NCI-H1105 treated with DMSO at 0.1 percent for 48 hours (cell line): Measurements from ENCODE around the gene GRIK2.

ENCODE experiments used
- DNase-seq: peaks from one replicate; lab custom pipeline; 2025; lab: John Stamatoyannopoulos, UW

Gene GRIK2

DNA sequence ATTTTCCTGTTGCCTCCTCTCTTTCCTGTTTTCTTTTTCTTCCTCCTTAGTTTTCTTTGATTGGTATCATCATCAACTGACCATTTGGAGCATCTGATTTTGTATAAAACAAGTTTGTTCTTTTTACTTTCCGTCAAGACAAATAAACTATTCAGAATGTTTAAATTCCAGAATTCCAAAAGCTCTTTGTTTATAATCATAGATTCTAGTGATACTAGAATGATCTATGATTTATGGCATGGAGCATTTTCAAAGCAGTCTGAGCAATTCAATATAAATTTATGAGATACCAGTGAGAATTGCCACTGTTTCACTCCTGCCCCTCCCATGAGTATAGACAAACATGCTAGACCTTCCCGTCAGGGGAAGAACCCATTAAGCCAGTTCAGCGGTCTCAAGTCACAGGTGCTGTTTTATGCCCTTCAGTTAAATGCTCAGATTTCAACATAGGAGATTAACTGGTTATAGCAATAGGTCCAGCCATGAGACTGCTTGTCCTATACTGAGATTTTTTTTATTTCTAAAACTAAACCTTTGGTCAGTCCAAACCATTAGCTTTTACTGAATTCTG lies 60.7 kb downstream of the GRIK2 start:
- peak; percentile 50 for DNase-seq

DNA sequence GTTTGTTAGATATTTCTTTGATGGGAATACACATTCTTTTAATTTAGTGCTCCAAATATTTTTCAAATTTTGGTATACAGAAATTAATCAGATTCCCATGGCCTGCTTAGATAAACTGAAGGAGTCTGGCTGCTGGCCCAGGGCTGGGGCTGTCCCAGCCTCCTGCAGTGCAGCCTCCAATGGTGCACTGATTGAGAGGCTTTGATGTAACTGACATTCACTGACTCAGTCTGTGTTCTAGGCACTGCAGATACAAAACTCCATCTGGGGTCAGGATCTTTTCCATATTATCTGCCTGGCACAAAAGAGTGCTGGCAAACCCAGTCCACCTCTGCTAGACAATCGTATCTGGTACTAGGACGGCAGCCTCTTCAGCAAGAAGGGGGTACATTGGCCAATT lies 64.8 kb downstream of the GRIK2 start:
- DNase-seq, result no peak

DNA sequence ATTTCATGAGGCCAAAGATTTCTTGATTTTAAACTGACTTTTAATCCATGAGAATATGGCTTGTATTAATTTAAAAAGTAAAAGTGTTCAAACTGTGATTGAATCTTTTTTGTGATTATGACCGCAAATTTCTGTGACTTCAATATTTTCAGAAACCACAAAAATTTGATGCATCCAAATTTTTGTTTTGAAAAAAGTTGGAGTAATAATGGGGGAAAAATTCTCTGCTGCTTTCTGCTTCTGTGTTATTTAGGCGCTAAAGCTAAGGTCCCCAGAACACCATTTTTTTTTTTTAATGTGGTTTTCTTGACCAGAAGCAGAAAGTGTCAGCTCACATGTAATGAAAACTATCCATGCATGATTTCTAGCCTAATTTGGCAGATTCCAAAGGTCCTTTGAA lies 65.3 kb downstream of the GRIK2 start:
- no peak for DNase-seq

DNA sequence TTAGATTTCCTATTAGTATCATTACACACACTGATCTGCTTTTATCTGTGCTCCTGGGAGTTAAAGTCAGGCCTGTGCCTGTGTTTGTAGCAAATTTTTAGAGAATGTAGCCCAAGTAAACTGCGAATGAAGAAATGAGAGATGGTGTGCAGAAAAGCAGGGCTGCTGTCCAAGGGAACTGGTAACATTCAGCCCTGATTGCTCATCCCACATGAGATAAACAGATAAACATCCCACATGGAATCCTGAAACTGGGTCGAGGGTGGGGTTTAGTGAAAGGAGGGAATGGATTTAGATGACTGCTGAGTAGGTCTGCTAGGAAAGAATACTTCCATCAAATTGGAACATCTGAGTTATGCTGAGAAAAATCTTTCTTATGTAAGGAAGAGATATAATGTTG lies 69.1 kb downstream of the GRIK2 start:
- no peak for DNase-seq

DNA sequence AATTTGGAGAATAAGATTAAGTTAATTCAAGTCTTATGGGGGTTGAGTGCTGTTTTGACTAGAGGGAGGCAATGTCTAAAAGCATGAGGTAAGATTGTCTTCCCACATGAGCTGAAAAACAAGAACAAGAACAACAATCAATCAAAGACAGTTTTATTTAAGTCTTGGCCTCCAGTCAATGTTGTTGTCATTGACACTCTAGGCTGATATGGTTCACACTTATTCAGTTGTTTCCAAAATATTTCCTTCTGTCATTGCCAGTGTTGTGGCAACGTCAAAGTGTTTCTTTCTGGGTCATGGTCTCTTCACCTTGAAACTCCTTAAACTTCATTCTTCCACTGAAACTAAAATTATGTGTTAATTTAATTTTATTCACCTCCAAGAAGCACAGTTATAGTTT lies 72.4 kb downstream of the GRIK2 start:
- DNase-seq, result no peak

DNA sequence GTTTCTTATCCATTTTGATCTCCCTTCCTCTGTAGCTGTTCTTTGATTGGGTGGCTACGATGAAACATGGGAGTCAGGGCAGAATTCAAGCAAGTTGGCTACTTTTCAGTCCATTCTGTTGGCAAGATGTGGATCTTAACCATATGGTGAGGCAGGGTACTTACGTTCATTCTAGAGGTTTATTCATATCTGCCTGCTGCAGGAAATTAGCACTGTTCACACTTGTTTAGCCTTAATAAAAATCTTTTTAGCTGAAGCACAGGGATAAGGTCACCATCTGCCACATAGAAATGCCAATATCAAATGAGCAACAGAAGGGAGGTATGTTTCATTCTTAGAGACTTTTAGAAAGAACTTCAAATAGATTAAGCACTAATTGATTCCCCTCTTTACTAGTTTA lies 83.9 kb downstream of the GRIK2 start:
- no peak for DNase-seq

DNA sequence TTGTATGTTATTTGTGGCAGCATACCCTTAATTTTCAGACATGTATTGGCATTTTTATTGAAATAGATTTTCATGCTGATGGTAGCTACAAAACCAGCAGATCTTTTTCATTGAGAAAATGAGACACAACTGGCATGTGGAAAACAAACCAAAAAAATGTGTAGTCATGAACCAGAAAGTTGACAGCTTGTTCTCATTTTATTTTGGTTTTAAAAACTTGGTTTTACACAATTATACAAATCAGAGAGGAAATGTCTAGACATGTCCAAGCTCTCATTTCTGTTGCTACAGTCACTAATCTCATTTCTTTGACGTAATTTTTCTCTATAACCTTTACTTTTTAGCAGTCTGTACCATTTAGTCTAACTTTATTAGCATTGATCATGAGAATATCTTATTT lies 85.4 kb downstream of the GRIK2 start:
- DNase-seq, result no peak

DNA sequence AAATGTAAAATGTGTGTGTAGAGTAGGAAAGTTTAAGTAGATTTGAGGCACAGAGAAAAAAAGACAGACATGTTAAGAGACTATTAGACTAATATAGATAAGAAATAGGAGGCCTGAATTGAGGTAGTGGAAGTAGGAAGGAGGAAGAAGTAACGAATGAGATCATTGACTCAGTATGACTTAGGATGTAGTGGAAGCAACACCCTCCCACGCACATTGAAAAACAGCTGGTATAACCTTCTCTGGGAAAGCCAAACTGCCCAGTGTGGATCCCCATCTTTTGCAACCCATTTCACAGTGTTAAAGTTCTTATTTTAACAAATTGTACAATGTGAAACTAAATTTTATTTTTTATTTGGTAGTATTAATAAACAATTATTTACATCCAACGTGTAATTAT lies 89.1 kb downstream of the GRIK2 start:
- DNase-seq, result no peak

DNA sequence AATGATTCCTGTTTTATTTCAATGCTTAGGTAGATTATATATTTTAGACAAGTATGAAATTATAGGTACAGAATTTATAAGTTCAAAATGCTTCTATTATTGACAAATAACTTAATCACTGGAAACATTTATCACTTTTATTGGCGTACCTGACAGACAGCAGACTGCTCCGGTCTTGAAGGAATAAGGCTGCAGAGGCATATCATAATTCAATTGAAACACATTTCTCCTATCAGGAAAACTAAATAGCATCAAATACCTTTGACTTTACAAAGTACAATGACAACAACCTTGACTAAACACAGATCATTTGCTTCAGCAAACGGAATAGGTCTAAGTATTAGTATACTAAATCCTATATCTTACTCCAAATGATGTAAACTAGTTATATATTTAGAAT lies 91.3 kb downstream of the GRIK2 start:
- no peak for DNase-seq

DNA sequence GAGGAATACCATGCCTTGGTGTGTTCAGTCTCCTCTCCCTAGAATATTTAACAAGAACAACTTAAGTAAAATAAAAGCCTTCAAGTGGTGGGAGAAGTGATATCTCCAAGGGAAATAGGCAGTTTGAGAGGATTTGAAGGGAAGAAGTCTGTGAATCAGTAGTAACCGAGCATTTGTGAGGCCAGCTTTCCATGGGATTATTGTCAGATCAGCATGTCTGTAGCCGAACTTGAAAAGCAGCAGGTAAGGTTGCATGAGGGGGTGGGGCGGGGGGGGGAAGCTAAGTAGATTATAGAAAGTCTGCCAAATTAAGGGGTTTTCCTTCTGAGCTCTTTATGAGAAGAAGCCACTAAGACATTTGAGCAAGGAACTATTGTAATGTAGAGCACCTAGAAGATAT lies 92.6 kb downstream of the GRIK2 start:
- no peak for DNase-seq

DNA sequence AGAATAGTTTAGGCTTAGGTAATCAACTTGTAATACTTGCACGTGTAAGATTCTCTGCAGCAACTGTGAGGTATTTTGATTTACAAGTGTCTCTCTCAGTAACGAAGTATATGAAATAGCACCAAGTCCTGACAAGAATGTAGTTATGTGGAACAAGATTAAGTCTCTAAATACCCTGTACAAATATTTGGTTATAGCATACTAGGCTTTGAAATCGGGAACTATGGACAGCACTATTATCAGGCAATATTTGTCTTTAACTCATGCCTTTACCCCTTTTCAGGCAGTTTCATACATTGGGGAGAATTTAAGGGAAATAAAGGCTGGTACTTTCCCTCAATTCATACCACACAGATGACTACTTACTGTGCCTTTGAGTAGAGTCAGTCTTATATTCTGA lies 93.2 kb downstream of the GRIK2 start:
- no peak for DNase-seq

DNA sequence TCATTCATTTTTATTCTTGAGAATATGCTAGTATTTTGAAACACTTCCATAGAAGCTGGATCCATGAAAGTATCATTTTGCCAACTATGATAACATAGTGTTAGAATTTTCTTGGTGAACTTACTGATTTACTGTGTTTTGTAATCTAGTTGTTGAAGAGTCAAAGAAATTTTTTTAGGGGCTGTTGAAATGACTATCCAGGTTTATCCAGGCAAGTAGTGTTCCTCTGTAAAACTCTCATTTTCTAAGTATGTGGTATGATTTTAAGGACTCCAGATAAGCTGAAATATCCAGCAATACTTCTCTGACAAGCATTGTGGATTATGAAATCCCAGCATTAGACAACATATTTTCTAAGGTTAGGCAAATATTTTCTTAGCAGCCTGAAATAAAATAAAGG lies 95.9 kb downstream of the GRIK2 start:
- DNase-seq, result no peak

DNA sequence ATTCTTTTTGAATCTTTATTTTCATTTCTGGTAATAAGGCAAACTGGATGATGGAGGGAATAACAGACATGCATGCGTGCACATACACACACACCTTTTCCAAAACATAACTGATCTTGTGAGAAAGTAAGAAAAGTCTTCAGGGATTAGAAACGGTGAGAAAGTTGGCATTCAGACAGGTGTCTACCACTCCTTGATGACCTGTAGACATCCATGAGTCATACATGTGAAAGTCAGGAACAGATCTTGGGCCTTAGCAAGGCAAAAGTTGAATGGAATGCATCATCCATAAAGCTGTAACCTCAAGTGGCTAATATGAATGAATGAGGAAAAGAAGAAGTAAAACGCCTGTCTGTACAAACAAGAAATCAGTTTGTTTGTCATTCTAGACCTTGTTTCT lies 97.3 kb downstream of the GRIK2 start:
- no peak for DNase-seq

DNA sequence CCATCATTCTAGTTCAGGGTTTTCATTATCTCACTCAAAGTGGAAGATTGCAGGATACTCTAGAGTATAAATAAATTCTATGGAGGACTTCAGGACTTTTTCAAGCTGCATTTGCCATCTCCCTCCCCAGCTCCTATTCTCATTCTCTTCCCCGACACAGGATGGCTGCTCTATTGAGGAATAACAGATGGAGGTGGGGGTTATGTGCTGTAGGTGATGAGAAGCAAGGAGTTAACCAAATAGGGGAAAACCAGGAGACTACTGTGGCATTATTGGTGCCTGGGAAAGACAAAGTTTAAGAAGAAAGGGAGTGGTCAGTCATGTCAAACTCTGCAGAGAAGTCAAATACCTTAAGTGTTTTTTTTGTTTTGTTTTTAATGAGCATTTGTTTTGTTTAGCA lies 109.3 kb downstream of the GRIK2 start:
- no peak for DNase-seq

DNA sequence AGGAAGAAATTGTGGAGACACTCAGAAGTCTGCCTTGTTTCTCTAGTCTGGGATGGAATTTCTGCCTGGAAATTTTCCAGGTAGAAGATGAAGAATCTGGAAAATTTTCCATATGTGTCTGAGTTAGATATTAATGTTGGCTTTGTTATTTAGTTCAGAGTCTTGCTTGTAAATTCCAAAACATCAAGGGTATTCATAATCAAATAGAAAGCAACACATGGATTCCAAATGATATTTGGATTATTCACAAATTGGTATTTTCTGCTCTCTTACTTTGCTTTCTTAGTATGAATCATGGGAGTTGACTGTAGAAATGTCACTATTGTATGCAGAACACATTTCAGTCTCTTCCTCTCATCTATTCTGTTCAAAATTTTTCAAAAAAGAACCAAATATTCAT lies 116.0 kb downstream of the GRIK2 start:
- DNase-seq, result no peak

DNA sequence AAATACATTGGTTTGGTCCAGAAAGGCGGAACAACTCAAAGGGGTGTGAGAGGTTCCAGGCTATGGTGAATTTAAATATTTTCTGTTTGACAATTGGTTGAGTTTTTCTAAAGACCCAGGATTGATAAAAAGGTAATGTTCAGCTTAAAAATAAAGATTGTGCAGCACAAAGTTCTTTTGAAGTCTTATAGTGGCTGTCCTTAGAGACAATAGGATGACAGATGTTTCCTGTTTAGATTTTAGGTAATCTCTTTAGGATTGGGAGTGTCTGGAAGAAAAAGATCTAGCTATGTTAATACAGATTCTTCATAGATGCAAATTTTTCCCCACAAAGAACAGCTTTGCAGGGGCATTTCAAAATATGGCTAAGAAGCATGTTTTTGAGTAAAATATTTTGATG lies 119.7 kb downstream of the GRIK2 start:
- no peak for DNase-seq

DNA sequence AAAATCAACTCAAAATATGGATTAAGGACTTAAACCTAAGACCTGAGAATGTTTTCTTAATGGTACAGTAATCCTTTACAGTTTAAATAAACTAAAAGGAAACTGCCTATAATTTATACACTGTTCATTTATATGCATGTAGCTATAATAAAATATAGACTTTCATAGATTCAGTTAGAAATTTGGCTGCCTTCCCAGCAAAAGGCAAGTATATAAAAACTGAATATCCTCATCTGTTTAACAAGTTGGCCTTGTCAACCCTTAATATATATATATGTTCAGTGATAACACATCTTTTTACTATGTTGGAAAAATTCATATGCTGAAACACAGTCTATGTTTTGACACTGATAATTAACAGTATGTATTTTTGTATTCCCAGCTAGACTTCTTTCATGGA lies 123.1 kb downstream of the GRIK2 start:
- peak; percentile 54 for DNase-seq

DNA sequence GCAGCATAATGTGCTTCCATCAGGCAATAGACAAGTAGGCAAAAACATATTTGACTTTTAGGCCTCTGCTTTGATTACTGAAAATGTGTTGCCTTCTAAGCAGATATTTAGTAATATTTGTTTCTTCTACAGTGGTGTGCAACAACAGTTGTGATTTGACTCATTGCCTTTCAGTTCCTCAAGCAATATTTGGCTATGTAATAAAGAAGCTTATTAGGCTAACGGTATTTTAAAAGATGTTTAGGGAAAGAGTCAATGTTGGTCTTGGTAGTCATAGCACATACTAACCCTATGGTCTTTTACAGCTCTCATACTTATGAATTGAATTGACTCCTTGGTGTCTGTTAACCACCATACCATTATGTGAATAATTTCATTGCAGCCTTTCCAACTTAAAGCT lies 124.1 kb downstream of the GRIK2 start:
- no peak for DNase-seq

DNA sequence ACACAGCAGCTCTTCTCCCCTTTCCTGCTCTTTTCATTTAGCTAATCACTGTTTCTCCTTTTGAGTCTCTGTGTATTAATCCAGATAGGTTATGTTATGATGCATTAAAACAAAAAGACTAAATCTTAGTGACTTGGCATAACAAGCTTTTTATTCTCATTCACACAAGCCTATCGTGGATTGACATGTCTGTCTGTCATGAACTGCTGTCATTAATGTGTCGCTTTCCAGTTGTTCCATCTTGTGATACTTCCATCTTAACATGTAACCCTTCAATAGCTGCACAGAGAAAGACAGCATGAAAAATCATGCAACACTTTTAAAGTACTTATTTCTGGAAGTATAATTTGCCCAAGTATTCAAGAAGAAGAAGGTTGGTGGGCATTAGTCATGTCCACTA lies 128.7 kb downstream of the GRIK2 start:
- no peak for DNase-seq

DNA sequence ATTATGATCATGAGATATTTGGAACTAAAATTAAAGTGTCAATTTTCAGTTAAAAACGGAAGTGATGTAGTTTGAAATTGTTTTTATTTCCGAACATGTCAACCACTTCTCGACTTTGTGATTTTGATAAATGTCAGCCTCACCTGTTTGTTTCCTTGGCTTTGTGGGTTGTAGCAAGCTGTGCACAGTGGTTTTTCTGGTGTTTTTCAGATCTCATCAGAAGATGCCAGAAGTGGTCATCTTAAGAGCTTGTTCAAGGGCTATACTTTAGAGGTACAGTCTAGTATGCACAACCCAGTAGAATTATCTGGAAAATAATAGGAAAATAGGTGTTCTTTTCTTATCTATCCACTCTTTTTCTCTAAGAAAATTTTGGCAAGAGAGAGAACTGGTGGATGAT lies 134.0 kb downstream of the GRIK2 start:
- no peak for DNase-seq

DNA sequence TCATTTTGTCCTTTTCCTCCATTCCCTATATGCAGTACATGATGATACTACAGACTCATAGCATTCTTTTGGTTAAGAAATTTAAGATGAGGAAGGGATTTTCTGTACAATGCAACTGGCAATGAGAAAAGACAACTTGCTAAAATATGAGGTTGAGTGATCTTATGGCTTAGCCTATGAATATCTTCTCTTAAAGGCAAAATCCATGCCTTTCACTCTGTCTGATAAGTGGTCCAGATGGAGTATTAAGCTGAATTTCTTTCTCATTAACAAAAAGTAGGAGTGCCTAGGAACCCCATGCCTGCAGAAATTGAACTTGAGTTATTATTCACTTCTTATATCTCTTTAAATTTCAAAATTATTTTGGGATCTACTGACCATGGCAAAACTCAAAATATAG lies 135.3 kb downstream of the GRIK2 start:
- DNase-seq, result no peak

DNA sequence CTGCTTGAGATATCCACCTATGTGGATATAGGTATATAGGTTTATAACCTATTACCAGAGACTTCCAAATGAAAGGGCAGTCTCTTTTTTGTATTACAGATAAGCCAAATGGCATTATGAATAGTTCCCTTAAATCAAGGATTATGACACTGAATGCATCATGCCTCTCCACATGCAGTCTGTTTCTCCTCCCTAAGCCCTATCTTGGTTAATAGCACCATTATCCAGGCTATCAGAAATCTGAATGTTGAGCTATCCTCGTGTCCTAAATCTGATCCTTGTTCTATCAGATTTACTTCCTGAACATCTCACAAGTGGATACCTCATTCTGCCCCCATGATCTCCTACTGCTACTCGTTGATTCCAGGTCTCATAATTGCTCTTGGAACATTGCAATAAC lies 138.0 kb downstream of the GRIK2 start:
- DNase-seq, result no peak

DNA sequence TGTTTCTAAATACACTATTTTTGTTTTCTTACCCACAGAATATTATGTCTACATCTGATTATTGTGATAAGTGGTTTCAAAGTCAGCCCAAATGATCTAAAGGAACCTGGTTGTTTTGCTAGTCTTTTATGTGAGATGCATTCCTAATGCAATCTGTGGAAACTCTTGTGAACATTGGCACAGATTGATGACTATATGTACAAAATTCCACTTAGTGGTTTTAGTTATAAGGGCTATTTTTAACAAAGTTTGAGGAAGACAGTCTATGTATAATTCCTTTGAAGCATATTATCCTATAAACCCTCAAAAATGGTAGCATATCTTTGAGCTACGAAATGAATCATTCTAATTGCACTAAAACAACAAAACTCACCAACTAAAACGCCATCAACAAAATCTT lies 140.9 kb downstream of the GRIK2 start:
- DNase-seq, result no peak

DNA sequence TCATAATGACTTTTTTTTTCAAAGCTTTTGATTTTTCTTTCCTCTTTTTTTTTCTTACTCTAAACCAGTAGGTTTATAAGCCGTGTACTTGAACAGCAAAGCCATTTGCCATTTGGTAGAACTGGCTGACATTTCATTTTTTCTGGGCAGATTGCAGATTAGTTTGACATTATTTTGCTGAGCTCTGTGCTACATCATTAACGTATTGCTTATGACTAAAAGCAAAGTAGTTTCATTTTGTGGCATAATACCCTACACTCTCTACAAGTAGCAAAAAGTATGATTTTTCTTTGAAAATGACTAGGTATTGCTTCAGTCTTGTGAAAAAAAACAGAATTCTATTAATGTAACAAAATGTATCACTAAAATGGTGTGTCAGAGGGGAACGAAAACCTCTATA lies 141.3 kb downstream of the GRIK2 start:
- no peak for DNase-seq

DNA sequence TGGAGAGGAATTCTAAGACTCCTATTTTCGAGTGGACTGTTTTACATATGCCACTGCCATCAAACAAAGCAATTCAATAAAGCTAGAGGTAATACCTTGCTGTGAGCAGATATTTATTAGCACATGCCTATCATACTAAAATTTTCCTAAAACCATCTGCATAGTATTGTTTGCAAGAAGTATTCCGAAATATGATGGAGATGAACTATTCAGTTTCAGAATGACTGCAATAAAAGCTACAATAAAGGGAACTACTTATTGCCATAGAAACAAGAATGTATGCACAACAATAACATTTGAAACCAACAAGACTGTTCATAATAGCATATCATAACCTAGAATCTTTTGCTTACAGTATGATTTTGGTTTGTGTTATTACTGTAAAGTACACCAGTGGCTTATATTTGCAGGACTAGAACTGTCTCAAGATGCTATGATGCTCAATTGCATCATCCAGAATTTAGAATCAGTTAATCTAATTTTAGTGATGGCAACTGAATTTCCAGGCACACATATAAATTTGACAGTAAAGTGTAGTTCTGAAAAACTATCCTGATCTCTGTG lies 144.3 kb downstream of the GRIK2 start:
- DNase-seq, result no peak
